Measurements from ENCODE around the gene REEP6.

GRCh38 chr19:1528596-1529429 is 37.8 kb downstream of the REEP6 start:
- TF ChIP-seq CTCF (IDR thresholded peaks at IDR 0.05), result no peak
- no peak for TF ChIP-seq POLR2A (IDR thresholded peaks at IDR 0.05)
